DMS153 (cell line): ENCODE data around the gene MACROD2.

Experiments used
- DNase-seq: peaks from one replicate; lab custom pipeline; 2025; lab: John Stamatoyannopoulos, UW

Gene MACROD2

DNA sequence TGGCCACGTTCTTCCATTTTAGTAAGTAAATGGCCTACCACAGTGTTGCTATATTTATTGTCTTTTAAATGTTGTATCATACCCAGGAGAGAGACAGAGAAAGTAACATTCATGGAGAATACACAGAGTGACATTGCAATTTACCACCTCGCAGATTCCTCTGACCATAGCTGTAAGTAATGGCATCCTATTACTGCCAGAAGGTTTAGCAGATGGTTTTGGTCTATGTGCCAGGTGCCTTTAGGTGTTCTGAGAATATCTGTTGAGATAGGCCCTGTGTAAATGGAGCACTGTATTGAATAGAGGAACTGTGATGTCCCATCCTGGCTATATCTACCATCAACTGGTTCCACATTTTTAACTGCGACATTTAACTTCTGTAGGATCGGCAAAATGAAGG is 2018.3 kb downstream of the MACROD2 start:
- no peak for DNase-seq

DNA sequence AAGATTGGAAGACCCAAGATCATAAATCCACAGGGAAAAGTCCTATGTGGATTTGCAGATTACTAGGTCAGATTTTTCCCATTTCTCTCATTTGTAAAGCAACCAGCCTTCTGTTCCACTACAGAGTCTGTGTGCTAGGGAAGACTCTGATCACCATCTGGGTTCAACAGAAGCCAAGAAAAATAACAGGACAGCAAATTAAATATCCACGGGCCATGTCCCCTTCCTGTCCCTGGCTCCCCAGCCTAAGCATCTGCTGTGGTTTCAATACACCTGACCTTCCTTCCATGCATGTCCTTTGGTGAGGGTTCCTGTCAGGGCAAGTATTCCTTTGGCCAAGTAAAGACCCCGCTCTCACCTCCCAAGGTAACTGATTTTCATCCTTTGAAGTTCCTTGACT is 2019.1 kb downstream of the MACROD2 start:
- DNase-seq = no peak

DNA sequence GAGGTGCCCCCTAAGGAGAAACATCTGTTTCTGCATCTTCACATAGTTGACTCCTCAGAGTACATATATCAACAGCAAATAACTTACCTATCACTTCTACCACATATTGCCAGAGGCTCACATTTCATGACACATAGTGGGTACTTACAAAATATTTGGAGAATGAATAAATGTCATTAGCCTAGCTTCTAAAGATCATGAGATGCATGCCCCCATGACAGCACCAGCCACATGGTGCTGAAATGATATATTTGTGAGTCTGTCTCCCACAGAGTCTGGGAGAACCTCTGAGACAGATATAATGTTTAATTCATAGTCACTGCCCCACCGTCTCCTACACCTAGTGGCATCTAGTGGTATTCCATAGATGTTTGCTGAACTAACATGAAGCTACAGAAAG is 2022.3 kb downstream of the MACROD2 start:
- DNase-seq = no peak

DNA sequence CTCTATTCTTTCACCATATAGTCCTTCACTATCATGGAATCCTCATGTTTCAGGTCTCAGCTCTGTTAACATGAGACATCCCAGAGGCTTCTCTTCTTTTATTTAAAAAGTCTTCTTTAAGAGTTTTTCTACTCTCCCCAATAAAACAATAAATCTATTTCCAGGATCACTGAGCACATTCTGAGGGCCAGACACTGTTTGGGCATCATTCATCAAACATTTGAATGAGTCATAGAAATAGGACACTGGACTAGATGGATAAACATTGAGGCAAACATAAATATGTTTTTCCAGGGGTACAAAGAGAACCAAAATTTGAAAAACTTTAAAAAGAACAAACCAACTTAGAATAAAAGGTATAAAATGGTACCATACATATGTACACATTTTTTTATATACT is 2023.6 kb downstream of the MACROD2 start:
- no peak for DNase-seq

DNA sequence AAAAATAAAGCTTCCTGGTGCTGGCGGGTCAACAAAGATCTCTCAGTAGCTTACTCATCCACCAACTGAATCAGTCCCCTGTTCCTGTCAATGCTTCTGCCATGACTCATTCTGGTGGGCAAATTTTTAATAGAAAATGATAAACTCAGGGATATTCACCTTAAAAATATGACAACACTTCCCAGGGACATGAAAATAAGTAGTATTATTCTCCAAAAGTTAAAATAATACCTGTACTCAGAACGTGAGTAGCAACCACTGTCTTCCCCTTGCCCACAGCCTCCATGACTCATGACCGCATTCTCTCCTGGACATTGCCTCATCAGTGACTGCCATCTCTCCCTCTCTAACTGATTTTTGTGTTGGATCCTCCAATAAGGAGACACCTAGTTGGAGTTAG is 2025.7 kb downstream of the MACROD2 start:
- no peak for DNase-seq

DNA sequence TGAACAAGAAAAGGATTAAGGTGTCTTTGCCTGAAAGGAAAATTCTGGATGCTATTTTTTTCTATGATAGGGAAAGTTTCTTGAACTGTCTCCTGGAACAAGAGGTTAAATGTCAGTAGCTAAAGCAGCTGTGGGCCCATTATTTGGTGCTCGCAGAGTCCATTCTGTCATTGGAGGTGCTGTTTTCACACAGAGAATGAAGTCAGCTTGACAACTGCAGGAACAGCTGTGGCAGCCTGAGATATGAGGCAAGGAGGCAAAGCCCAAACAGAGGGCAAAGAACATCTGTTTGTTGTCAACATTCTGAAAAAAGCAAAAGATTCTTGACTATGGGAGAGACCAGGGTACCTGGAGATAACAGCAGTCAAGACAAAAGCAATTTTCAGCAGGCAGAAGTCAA is 2029.8 kb downstream of the MACROD2 start:
- no peak for DNase-seq

DNA sequence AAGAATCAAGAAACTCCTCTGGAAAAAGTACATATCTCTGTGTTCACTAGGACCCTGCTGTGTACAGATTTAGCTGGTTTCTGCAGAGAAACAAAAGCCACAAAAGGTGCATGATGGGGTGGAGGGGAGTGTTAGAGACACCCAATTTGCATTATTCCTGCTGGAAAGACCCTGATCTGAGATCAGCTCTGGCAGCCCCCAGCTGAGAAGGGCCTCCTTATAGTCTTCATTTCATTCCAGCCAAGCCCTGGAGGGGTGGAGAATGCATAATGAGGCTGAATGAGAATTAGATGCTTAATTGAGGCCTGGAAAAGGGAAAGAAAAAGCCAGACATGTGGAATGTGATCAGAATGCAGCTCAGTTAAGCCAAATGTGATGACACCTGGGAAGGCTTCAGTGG is 2032.4 kb downstream of the MACROD2 start:
- DNase-seq = no peak

DNA sequence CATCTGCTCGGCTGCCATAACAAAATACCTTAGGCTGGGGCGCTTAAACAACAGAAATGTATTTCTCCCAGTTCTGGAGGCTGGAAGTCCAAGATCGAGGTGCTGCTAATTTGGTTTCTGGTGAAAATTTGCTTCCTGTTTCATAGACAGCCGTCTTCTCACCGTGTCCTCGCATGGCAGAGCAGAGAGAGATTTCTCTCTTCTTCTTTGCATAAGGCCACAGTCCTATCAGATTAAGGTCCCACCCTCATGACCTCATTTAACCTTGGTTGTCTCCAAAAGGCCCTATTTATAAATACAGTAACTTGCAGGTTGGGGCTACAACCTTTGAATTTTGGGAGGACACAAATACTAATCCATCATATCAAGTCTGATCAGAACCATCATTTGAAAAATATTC is 2033.6 kb downstream of the MACROD2 start:
- DNase-seq = no peak

DNA sequence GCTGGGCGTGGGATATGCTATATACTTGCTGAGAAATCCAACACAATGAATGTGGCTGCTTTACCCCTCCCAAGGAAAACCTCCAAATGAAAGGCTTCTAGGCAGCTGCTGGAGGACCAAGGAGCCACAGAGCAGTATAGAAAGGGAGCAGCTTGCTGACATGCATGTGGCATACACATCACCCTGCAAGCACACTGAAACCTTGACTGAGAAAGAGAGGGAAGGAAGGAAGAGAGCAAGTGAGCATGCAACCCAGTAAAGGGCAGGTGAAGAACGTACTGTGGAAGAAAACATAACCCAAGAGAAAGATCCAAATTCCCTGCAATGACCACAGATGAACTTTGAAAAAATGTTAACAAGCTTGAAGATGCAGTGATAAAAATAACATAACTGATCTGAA is 2034.9 kb downstream of the MACROD2 start:
- no peak for DNase-seq

DNA sequence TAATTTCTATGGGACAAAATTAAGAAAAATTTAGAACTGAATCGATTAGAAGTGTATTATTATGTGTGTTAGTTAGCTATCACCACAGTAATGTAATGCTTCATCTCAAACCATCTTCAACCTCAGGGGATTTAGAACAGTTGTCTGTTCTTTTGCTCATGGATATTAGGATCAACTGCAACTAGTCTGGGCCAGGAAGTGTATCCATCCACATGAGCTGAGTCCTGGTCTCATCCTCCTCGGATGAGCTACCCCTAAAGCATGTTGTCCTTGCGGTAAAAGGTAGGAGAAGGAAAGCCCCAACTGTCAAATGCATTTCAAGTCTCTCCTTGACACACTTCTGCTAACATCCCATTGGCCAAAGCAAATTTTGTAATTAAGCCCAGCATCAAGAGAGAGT is 2040.3 kb downstream of the MACROD2 start:
- no peak for DNase-seq

DNA sequence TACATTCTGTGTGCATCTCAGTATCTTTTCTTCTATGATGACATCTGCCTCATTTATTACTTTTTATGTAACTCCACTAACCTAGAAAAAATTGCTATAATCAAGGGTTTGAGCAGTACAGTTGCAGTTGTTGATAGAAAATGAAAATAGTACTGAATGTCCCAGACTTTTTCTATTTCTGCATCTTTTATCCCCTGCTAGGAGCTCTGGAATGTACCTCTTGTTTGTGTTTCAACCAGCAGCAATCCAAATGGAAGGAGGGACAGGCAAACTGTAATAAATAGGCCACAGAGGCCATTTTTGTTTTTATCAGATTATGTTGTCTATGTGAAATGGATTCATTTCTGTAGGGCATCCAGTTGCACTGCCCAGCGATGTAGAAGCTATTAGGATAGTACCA is 2041.0 kb downstream of the MACROD2 start:
- no peak for DNase-seq

DNA sequence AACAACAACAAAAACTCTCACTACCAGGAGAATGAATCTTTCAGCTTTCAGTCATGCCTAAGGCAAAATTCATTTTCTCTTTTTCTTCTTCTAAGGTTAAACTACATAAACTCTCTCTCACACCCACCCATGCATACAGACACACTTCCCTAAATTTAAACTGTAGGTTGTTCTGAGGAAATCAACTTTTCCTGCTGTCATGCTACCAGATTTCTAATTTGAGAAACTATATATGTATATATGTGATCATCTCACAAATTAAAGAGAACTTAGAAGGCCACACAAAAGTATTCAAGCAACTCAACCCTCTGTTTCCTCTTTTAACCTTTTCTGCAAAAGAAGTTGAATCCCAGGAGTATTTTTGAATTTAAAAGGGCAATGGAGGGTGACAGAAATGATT is 2045.4 kb downstream of the MACROD2 start:
- no peak for DNase-seq

DNA sequence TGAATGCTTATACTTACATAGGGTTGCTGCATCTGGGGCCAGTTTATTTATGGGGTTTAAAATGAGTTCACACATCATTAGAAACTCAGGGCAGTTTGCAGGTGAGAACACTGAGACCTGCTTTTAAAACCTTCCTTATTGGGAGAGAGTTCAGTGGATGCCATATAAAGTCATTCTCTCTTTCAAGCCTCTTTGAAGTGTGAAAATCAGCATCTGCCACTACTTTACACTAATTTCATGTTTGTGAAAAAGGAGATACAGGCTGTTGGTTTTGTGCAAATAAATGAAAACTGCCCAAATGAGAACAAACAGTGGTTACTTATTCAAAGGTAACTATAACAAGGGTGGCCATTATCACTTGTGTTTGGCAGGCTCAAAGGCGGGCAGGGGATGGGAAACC is 2047.4 kb downstream of the MACROD2 start:
- no peak for DNase-seq

DNA sequence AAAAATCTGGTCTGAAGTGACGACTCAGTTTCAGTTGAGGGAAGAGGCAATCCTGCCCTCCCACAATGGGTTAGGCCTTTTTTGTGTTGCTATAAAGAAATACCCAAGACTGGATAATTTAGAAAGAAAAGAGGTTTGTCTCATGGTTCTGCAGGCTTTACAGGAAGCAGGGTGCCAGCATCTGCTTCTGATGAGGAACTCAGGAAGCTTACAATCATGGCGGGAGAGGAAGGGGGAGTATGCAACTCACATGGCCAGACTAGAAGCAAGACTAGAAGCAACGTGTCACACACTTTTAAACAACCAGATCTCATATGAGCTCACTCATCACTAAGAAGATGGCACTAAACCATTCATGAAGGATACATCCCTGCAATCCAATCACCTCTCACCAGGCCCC is 2048.6 kb downstream of the MACROD2 start:
- no peak for DNase-seq

DNA sequence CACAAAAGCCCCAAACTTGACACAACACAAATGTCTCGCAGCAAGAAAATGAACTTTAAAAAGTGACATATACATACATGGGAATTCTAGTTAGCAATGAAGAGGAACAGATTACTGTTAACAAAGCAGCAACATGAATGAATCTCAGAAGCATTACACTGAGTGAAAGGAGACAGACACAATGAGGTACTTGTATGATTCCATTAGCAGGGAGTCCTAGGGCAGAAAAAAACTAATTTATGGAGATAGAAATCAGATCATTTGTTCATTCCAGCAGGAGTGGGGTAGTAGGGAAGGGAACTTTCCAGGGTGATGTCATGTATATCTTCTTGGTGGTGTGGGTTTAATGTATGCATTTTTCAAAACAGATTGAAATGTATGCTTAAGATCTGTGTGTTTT is 2053.6 kb downstream of the MACROD2 start:
- DNase-seq = no peak

DNA sequence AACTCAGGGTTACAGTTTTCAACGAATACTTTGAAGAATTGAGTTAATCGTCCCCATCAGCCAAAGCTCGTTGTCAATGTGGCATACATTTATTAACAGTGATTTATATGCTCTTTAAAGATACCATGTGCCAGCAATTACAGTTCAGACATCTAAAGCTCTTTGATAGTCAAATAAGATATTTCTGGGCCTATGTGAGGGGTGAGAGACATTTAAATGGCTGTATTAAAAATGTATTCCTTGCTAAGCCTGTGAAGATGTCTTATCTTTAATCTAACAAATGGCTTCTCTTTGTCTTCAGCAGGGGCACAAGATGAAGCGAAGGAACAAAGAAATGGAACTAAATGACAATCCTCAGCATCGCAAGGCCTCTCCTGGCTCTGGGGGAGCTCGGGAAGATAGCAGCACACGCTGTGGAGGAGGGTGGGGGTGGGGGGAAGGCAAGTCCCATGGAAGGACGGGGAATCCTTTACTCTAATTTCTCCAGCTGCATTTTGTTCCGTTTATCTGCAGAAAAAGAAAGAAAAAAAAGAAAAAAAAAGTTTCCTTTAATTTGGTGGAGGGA is 2054.3 kb downstream of the MACROD2 start:
- no peak for DNase-seq

DNA sequence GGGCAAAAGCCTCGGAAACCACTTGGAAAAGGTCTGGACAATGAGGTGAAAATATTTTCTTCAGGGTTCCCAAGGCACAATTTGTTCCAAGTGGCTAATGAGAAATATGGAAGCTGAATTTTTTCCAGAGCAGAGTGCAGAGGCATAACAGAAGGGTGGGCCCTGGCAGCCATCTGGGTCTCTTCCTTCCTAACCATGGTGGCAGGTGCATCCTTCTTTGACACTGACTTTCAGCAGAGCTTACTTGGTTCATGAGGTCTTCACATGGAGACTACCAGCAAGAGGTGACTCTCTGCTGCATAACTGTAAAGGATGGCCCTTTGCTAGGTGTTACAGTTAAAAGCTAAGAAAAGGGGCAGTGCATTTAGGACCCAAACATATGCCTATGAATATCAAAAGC is 2055.1 kb downstream of the MACROD2 start:
- no peak for DNase-seq

DNA sequence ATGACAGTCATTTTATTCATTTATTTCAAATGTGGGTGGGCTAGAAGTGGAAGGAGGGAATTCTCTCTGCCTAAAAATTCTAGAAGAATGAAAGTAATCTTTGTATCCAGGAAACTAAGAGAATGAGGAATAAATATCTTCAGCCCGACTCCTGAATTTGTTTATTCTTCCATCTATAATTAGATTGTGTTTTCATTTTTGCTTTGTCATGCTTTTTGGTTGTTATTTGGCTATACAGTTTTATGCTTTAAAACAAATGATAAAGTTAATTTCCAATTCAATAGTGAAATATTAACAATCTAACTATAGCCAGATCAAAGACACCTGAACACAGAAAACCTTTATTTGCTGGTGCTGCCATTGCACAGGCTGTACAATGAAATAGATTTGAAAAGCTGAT is 2056.7 kb downstream of the MACROD2 start:
- no peak for DNase-seq

DNA sequence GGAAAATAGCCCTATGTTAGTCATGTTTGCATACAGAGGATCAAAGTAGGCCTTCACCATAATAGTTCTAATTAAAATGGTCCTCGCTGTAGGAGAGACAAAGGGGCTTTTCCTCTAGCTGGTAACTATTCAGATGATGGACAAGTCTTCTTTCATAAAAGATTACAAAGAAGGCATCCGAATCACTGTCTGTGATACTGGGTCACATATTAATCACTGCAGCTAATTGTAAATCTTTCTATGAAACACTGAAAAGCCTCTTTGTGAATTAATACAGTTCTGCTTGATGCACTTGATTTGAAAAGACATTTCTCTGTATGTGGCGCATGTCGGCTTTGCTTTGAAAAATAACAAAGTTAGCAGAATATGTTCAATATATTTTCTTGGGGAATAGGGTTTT is 2057.1 kb downstream of the MACROD2 start:
- no peak for DNase-seq

DNA sequence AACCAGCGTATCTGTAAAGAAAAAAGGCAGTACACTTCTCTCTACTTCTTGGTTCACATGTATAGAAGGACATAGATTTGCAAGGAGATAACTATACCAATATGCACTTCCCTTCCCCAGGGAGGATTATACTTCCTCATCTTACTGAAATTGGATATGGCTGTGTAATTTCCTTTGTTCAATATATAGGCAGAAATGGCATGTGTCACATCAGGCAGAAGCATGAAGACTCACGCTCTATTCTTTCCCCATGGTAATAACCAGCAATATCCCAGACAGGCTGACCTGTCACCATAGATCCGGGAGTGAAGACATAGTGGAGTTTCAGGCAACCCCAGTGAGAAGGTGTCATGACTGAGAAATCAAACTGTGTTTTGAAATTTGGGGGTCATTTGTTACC is 2059.7 kb downstream of the MACROD2 start:
- DNase-seq = no peak

DNA sequence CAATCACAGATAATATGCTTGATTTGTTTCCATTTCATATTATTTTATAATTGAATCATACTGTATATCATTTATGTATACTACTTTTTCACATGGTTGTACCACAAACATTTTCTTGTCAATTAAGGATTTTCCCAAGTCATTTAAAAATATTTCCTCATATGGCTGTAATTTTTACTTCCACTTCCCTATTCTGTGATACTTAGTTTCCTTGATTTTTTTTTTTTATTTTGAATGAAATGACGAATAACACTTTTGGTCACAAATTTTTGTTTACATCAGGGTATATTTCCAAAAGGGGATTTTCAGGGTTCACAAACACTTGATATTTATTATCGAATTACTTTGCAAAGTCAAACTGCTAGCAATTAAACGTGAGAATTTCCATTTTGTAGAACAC is 2062.3 kb downstream of the MACROD2 start:
- no peak for DNase-seq

DNA sequence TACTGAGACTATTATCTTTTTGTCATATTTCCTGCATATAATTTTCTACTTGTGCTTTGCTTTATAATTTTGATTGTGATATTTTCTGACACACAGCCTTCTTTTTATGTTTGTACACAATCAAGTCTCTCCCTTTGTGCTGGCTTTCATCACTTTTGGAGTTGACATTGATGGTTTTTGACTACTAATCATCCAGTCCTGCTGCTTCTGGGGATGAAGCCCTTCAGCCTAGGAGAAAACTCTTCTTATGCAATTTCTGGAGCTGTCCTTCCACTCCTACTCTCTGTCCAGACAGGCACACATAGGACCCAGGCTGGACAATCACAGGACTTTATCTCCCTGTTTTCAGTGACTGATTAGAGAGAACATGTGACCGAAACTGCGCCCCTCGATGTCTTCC is 2063.0 kb downstream of the MACROD2 start:
- no peak for DNase-seq

DNA sequence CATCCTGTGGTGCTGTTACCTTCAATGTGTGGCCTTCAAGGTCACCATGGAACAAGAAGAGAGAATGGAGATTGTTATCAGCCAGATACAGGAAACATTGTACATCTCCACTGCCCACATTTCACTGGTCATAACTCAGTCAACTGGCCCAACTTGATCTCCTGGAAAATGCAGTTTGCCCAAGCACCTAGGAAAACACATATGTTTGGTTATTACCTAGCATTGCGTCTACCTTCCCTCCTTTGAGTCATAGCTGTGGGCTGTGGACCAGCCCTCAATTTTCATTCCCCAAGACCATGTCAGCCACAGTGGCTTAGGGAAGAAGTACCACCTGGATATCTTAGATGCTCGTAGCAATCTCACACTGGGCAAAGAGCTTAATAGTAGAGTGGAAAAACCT is 2064.5 kb downstream of the MACROD2 start:
- no peak for DNase-seq

DNA sequence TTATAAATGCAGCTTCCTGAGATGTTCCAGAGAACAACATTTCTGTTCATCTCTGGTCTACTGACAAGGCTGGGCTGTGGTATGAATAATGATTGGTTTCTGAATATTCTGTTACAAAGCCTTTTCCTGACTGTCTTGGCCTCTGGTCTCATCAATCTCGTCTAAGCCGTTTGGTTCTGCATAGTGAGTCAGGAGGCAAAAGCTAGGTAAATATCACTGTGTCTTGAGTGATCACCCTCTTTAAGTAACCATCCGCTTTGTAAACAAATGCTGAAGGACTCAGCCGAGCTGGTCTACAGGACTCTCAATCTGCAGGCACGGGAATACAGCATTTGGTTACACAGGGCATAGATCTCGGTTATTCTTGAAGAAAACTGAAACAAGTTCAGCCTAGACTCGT is 2066.0 kb downstream of the MACROD2 start:
- DNase-seq = no peak
